HG02938 (cell line): Measurements from ENCODE around the gene MTARC2.
A peak's percentile ranks its signal among the peaks of the same experiment; 100 is the strongest.

ENCODE experiments used
- ATAC-seq: cut with Tn5 transposase; IDR thresholded peaks from one replicate; pipeline ENCODE4 v1.9.1; 2021; ENCODE audit warnings: mild to moderate bottlenecking, moderate library complexity; ENCODE audit not compliant: unreplicated experiment

Gene MTARC2

GRCh38 chr1:220797044-220797443 lies 48.9 kb downstream of the MTARC2 start:
- ATAC-seq = no peak

- no peak for ATAC-seq
Measured at GRCh38 chr1:220797553-220797952, 49.4 kb downstream of the MTARC2 start.

GRCh38 chr1:220798338-220798737 lies 50.2 kb downstream of the MTARC2 start:
- ATAC-seq = no peak

- ATAC-seq = no peak
Measured at GRCh38 chr1:220800262-220800661, 52.1 kb downstream of the MTARC2 start.

- ATAC-seq = no peak
Measured at GRCh38 chr1:220803401-220804201, 55.5 kb downstream of the MTARC2 start.

GRCh38 chr1:220804202-220804586 lies 56.1 kb downstream of the MTARC2 start:
- ATAC-seq = no peak

GRCh38 chr1:220806408-220806807 lies 58.3 kb downstream of the MTARC2 start:
- ATAC-seq = no peak

GRCh38 chr1:220807726-220808125 lies 59.6 kb downstream of the MTARC2 start:
- ATAC-seq = no peak

- ATAC-seq = no peak
Measured at GRCh38 chr1:220808345-220809186, 60.4 kb downstream of the MTARC2 start.

GRCh38 chr1:220809187-220809550 lies 61.0 kb downstream of the MTARC2 start:
- no peak for ATAC-seq

- no peak for ATAC-seq
Measured at GRCh38 chr1:220809704-220810103, 61.6 kb downstream of the MTARC2 start.

- ATAC-seq = peak; percentile 95
Measured at GRCh38 chr1:220810179-220810653, 62.1 kb downstream of the MTARC2 start.

- ATAC-seq = no peak
Measured at GRCh38 chr1:220810963-220811362, 62.8 kb downstream of the MTARC2 start.

GRCh38 chr1:220811695-220812094 lies 63.6 kb downstream of the MTARC2 start:
- ATAC-seq = no peak

- ATAC-seq = no peak
Measured at GRCh38 chr1:220812308-220812707, 64.2 kb downstream of the MTARC2 start.

- no peak for ATAC-seq
Measured at GRCh38 chr1:220813013-220813412, 64.9 kb downstream of the MTARC2 start.

GRCh38 chr1:220815409-220815808 lies 67.3 kb downstream of the MTARC2 start:
- ATAC-seq = no peak

- ATAC-seq = no peak
Measured at GRCh38 chr1:220817907-220818306, 69.8 kb downstream of the MTARC2 start.

- no peak for ATAC-seq
Measured at GRCh38 chr1:220818421-220819173, 70.5 kb downstream of the MTARC2 start.

- ATAC-seq = no peak
Measured at GRCh38 chr1:220819467-220820026, 71.4 kb downstream of the MTARC2 start.
